GM12892 (cell line): ENCODE measurements around the gene ADAMTS13.

Source experiments
- POLR2A ChIP-seq: IDR thresholded peaks from 2 replicates; pipeline ENCODE4 v1.6.1; 2011; ENCODE audit warnings: low read depth, low read length, control low read depth
- TAF1 ChIP-seq: IDR thresholded peaks from 2 replicates; pipeline ENCODE4 v1.6.1; 2011; ENCODE audit warnings: low read depth, mild to moderate bottlenecking, control low read depth, low read length, borderline replicate concordance

GRCh38 chr9:133426011-133426410, 3.8 kb downstream of the ADAMTS13 start:
- no peak for TF ChIP-seq POLR2A
- no peak for TF ChIP-seq TAF1
